ENCODE results near the gene DEAF1. TPM values are rescaled to one million over a fixed set of nuclear protein-coding genes. Genes with fewer than 3 reads are reported as not detected.

DEAF1 gene
- total RNA-seq, 1 experiment from 2014 or later, result 62.2 TPM

GRCh38 chr11:612201-612960 is 82.6 kb downstream of the DEAF1 start (continued):
- no peak for TF ChIP-seq AFF4 (CRISPR knock-in tag; IDR thresholded peaks at IDR 0.05; ENCODE audit: borderline replicate concordance)

GRCh38 chr11:611001-611996 is 83.7 kb downstream of the DEAF1 start:
- no peak overlapping the region for H3K4me3 Mint-ChIP-seq
- DNase-seq (ENCODE audit: low spot score) (no peak), ATAC-seq (no peak)
- H3K27me3 Mint-ChIP-seq (ENCODE audit: low read depth), result no peaks in the 10 kb centered on the region
- H3K27ac Mint-ChIP-seq, result no peak overlapping the region
- TF ChIP-seq ZBTB21 (CRISPR knock-in tag; IDR thresholded peaks at IDR 0.05; ENCODE audit: borderline replicate concordance), result no peak
- no peak for TF ChIP-seq E2F5 (CRISPR knock-in tag; IDR thresholded peaks at IDR 0.05)
- no peak for TF ChIP-seq STAT6 (CRISPR knock-in tag; conservative IDR thresholded peaks at IDR 0.05; ENCODE audit: low read depth)
- TF ChIP-seq CREM (CRISPR knock-in tag; IDR thresholded peaks at IDR 0.05), result no peak
- TF ChIP-seq ZNF121 (CRISPR knock-in tag; IDR thresholded peaks at IDR 0.05), result no peak
- TF ChIP-seq ZMAT4 (CRISPR knock-in tag; IDR thresholded peaks at IDR 0.05), result no peak
- TF ChIP-seq TP53 (CRISPR knock-in tag; IDR thresholded peaks at IDR 0.05), result no peak
- no peak for TF ChIP-seq SP1 (CRISPR knock-in tag; conservative IDR thresholded peaks at IDR 0.05)
- no peak for TF ChIP-seq PRRX2 (CRISPR knock-in tag; IDR thresholded peaks at IDR 0.05)
- TF ChIP-seq NR2C2 (CRISPR knock-in tag; IDR thresholded peaks at IDR 0.05), result no peak
- H3K36me3 Mint-ChIP-seq, result peaks cover 23% of the 10 kb centered on the region
- ChIA-PET POLR2A (no interaction called here), CTCF (interaction anchor here (0.6 to 2.8 kb wide), 4 partner anchors 26 to 115 kb away, joined by 3 to 14 read pairs (median 4); partner anchors contain the start of gene LMNTD2)
- 0 out of 2 replicates have a peak, but pooled peaks cover 4% of the 10 kb centered on the region for H3K4me1 Mint-ChIP-seq
- no peaks in the 10 kb centered on the region for H3K9me3 Mint-ChIP-seq

- Mint-ChIP-seq H3K4me3 (no peak overlapping the region), H3K4me1 (0 out of 2 replicates have a peak, but pooled peaks cover 4% of the 10 kb centered on the region), H3K27ac (no peak overlapping the region), H3K27me3 (ENCODE audit: low read depth) (no peaks in the 10 kb centered on the region), H3K9me3 (no peaks in the 10 kb centered on the region), H3K36me3 (peaks cover 23% of the 10 kb centered on the region)
- ATAC-seq (no peak), DNase-seq (ENCODE audit: low spot score) (no peak)
- TF ChIP-seq FOXP1 (CRISPR knock-in tag; IDR thresholded peaks at IDR 0.05; ENCODE audit: borderline replicate concordance) (no peak), MLX (CRISPR knock-in tag; IDR thresholded peaks at IDR 0.05) (no peak), USF1 (CRISPR knock-in tag; IDR thresholded peaks at IDR 0.05) (no peak)
- ChIA-PET CTCF (no interaction called here), POLR2A (no interaction called here)
Observed at GRCh38 chr11:610146-610801, 84.7 kb downstream of the DEAF1 start.

Data from WTC11 (cell line).